DND-41 (cell line): ENCODE data around the gene IGF2BP3.

Source experiments
- EZH2 ChIP-seq: IDR thresholded peaks from 3 replicates; pipeline ENCODE4 v1.6.1; 2012; ENCODE audit warnings: borderline replicate concordance, low read depth, mild to moderate bottlenecking, moderate library complexity, low read length, inconsistent platforms; ENCODE audit not compliant: severe bottlenecking
- TF ChIP-seq, protein P1 (sequence below): IDR thresholded peaks from 2 replicates; pipeline ENCODE4 v1.5.1; 2012; ENCODE audit warnings: borderline replicate concordance, low read length, moderate library complexity, mild to moderate bottlenecking; ENCODE audit not compliant: poor library complexity, severe bottlenecking; ENCODE audit errors: extremely low read depth

- TF ChIP-seq, protein P1, sequence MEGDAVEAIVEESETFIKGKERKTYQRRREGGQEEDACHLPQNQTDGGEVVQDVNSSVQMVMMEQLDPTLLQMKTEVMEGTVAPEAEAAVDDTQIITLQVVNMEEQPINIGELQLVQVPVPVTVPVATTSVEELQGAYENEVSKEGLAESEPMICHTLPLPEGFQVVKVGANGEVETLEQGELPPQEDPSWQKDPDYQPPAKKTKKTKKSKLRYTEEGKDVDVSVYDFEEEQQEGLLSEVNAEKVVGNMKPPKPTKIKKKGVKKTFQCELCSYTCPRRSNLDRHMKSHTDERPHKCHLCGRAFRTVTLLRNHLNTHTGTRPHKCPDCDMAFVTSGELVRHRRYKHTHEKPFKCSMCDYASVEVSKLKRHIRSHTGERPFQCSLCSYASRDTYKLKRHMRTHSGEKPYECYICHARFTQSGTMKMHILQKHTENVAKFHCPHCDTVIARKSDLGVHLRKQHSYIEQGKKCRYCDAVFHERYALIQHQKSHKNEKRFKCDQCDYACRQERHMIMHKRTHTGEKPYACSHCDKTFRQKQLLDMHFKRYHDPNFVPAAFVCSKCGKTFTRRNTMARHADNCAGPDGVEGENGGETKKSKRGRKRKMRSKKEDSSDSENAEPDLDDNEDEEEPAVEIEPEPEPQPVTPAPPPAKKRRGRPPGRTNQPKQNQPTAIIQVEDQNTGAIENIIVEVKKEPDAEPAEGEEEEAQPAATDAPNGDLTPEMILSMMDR = no peak
- TF ChIP-seq EZH2 = no peak
Measured at GRCh38 chr7:23332193-23332592, 138.1 kb downstream of the IGF2BP3 start.
